Mucosa of gallbladder (tissue), 1 donor: Measurements from ENCODE around the gene CLIC4. TPM values are rescaled to one million over a fixed set of nuclear protein-coding genes. Genes with fewer than 3 reads are reported as not detected.
"Not testable (repeated sequence)": the region's sequence is repeated elsewhere in the genome, so short reads cannot be mapped to it uniquely, and the experiment has no call there.

Source experiments
- DNase-seq: peaks from one replicate; pipeline ENCODE4 v3.0.0-alpha.2; 2020; ENCODE audit warnings: low spot score
- total RNA-seq: library from RNA; stranded (reverse); gene quantifications from one replicate; pipeline ENCODE4 v1.2.1, GENCODE V29; 2021
- donor health status: DM: no; HTN: no; CAD: no.

Gene CLIC4
- total RNA-seq, 1 donor from 2014 or later = 204 TPM

- DNase-seq = peak; percentile 54
Measured at GRCh38 chr1:24745711-24746413, 615 bp downstream of the CLIC4 start.

- DNase-seq = no peak
Measured at GRCh38 chr1:24748191-24749121, 3.2 kb downstream of the CLIC4 start.

GRCh38 chr1:24749252-24749651 lies 4.0 kb downstream of the CLIC4 start:
- no peak for DNase-seq

GRCh38 chr1:24749886-24750285 lies 4.6 kb downstream of the CLIC4 start:
- DNase-seq = no peak

GRCh38 chr1:24751833-24752232 lies 6.6 kb downstream of the CLIC4 start:
- DNase-seq = no peak

- no peak for DNase-seq
Measured at GRCh38 chr1:24752305-24752704, 7.1 kb downstream of the CLIC4 start.

GRCh38 chr1:24754229-24754628 lies 9.0 kb downstream of the CLIC4 start:
- DNase-seq = no peak

- not testable (repeated sequence) for DNase-seq
Measured at GRCh38 chr1:24755323-24755722, 10.1 kb downstream of the CLIC4 start.

- no peak for DNase-seq
Measured at GRCh38 chr1:24756395-24756794, 11.1 kb downstream of the CLIC4 start.

- DNase-seq = no peak
Measured at GRCh38 chr1:24759492-24759891, 14.2 kb downstream of the CLIC4 start.

GRCh38 chr1:24761582-24761981 lies 16.3 kb downstream of the CLIC4 start:
- DNase-seq = no peak

- DNase-seq = no peak
Measured at GRCh38 chr1:24762133-24762676, 17.0 kb downstream of the CLIC4 start.

GRCh38 chr1:24763671-24764070 lies 18.4 kb downstream of the CLIC4 start:
- DNase-seq = no peak

GRCh38 chr1:24764439-24764838 lies 19.2 kb downstream of the CLIC4 start:
- DNase-seq = no peak

GRCh38 chr1:24764848-24765247 lies 19.6 kb downstream of the CLIC4 start:
- DNase-seq = no peak

GRCh38 chr1:24765308-24765988 lies 20.2 kb downstream of the CLIC4 start:
- no peak for DNase-seq

GRCh38 chr1:24767351-24767750 lies 22.1 kb downstream of the CLIC4 start:
- DNase-seq = no peak

GRCh38 chr1:24768873-24769605 lies 23.8 kb downstream of the CLIC4 start:
- no peak for DNase-seq

- no peak for DNase-seq
Measured at GRCh38 chr1:24769656-24770651, 24.7 kb downstream of the CLIC4 start.

GRCh38 chr1:24770881-24771280 lies 25.6 kb downstream of the CLIC4 start:
- DNase-seq = no peak
